Measurements from ENCODE around the gene CATSPER1.

DNA sequence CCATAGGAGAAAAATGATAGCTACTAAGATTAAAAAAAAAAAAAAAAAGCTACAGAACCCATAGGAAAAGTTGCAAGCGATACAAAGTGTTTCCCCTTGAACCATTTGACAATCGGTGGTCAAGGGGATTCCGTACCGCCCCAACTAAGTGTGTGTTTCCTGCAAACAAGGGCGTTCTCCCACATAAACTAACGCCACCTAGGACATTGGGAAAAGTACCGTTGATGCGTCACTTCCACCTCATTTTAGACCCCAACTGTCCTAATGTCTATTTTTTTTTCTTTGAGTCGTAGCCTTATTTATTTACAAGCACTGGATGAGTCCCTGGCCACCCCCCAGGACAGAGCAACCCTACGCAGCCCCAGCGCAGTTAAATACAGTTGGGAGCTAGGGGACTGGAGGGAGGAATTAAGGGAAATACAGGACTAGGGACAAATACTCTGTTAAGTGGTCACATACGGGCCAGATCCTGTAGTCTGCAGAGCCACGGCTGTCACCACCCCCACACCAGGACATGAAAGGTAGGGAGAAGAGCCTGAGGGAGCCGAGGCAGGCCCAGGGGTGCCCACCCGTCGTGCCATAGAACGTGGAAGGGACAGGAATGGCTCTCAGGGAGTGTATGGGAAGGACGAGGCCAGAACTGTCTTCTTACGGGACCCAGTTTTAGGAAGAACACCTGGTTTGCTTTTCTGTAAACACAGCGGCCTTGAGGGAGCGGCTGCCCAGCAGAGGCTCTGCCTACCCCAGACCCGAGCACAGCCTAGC is 43.3 kb downstream of the CATSPER1 start:
- TF ChIP-seq, protein P1, sequence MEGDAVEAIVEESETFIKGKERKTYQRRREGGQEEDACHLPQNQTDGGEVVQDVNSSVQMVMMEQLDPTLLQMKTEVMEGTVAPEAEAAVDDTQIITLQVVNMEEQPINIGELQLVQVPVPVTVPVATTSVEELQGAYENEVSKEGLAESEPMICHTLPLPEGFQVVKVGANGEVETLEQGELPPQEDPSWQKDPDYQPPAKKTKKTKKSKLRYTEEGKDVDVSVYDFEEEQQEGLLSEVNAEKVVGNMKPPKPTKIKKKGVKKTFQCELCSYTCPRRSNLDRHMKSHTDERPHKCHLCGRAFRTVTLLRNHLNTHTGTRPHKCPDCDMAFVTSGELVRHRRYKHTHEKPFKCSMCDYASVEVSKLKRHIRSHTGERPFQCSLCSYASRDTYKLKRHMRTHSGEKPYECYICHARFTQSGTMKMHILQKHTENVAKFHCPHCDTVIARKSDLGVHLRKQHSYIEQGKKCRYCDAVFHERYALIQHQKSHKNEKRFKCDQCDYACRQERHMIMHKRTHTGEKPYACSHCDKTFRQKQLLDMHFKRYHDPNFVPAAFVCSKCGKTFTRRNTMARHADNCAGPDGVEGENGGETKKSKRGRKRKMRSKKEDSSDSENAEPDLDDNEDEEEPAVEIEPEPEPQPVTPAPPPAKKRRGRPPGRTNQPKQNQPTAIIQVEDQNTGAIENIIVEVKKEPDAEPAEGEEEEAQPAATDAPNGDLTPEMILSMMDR (IDR thresholded peaks at IDR 0.05 in 2 of 3, conservative IDR thresholded peaks at IDR 0.05 in 1 of 3; ENCODE audit: borderline replicate concordance in 1 of 3, insufficient read depth in 1 of 3, low read depth in 2 of 3, low read length in 2 of 3): no peak
- no peak for TF ChIP-seq MAX (IDR thresholded peaks at IDR 0.05)
- TF ChIP-seq JUND (IDR thresholded peaks at IDR 0.05): no peak
- TF ChIP-seq ELF1 (IDR thresholded peaks at IDR 0.05; ENCODE audit: borderline replicate concordance, low read depth): no peak
- no peak for TF ChIP-seq YY1 (IDR thresholded peaks at IDR 0.05; ENCODE audit: extremely low read depth, insufficient replicate concordance, low read depth, low read length)
- no peak for TF ChIP-seq SIN3A (IDR thresholded peaks at IDR 0.05; ENCODE audit: low read depth)

All from HCT116 (cell line).